Embryonic facial prominence (tissue), 1 donor: Measurements from ENCODE around the gene AIFM3.

Experiments used
- DNase-seq: peaks from one replicate; pipeline ENCODE4 v3.0.0-alpha.2; 2016; ENCODE audit errors: extremely low spot score

The AIFM3 gene

DNA sequence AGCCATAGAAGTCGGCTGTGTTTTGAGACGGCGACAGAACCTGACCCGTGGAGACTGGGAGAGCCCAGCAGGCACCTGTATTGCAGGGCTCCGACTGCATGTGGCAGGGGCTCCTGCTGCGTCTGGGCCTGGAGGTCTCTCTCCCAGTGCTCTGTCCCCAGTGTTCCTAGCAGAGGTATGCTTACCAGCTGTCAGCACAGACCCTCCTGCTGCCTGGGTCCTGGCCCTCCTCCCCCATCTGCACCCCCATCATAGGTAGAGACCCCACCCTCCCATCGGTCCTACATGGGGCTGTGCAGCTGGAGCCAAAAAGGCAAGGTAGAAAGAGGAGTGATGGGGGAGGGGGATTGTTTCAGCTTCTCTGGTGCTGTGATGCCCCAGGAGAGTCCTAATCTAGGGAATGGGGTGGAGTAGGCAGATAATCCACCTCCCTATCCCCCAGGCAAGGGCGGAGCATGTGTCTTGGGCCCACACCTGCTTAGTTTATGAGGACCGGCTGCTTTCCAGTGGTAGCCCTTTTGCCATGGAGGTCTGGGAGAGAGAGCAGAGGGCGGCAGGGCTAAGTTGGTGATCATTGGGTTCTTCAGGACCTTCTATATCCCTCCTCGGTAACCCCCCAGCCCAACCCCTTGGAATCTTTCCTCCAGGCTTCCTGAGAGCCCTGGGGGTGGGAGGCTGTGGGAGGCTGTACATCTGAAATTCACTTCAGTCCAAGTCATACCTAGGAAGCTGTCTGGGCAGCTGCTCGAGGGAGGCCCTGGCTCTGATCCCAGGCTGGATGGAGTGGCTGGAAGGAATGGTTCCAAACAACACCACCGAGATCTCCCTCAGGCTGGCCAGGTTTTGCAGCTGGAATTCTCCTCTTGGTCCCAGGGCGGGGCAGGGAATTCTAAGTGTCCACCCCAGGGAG lies 60.0 kb downstream of the AIFM3 start:
- DNase-seq = no peak

DNA sequence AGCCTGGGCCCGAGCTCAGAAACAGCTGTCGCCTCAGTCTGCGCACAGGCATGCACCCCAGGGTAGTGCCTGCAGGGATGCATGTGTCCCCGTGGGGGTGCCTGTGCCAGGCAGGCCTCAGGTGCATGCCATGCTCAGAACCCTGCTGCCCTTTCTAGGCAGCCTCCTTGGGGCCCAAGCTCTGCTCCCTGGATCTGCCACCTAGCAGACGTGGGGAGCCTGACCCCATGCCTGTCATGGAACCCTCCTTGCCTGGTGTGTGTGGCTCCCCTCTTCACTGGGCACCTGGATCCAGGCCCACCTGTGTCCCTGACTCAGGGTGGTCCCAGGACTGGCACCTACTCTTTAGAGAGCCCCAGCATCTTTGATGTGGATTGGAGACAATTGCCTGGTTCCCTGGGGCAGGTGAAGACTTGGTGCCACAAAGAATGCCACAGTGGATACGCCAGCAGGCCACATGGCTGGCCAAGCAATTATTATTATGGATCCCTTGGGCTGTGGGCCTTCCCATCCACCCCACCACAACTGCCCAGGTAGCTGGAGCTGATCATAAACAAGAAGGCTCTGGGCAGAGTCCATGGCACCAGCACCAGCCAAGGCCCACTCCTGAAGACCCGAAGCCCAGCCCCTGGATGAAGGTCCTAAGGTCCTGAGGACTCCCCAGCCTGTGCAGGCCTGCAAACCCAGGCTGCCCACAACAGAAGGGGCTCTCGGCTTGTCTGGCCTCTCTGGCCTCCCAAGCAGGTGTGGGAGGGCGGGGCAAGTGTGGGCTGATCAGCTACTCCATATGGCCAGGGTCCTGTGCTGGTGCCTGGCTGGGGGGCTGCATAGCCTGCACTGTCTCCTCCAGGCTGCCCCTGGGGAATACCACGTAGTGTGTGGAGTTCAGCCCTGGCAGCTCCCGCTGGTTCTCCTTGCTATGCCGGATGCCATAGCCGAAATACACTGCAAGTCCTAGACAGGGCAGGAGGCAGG lies 61.5 kb downstream of the AIFM3 start:
- DNase-seq = no peak

DNA sequence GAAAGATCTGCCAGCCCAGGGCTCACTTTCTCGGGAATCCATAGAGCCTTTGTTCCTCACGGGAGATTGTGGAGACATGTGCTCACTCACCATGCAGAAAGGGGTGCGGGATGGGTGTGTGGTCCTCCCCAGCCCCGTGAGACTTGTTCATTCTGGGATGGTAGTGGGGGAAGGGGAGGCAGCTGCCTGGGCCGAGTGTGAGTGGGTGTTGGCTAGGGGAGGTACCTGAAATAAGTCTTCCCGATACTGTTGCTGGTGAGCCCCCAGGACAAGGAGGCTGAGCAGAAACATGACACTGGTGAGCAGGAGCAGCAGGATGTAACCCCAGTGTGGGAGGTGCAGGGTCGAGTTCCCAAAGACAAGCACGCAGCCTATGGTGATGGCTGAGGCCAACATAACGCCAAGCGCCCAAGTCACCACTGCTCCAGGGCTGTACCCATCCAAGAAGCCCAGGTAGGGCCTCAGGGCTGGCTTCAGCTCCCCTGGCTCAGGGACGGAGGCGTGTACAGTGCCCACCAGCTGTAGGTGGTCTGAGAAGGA lies 62.5 kb downstream of the AIFM3 start:
- DNase-seq = no peak

DNA sequence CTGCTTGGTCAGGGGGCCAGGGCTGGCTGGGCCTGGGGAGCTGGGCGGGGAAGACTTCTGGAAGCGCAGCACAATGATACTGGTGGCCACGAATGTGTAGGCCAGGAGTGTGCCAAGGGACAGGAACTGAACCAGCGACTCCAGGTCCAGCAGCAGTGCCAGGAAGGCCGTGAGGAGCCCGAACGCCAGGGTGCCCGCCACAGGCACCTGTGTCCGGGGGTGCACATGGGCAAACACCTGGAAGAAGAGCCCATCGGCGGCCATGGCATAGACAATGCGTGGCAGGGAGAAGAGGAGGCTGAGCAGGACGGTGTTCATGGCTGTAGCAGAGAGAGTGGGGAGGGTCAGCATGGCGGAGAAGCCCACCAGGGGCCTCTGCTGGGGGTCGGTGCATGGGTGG lies 63.0 kb downstream of the AIFM3 start:
- DNase-seq = no peak
